HL-60 (cell line): ENCODE results near the gene LRRN2.

Source experiments
- POLR2AphosphoS5 ChIP-seq: IDR thresholded peaks from 2 replicates; pipeline ENCODE4 v1.6.1; 2012; ENCODE audit warnings: low read depth
- TF ChIP-seq, protein P1 (sequence below): IDR thresholded peaks from one replicate; pipeline ENCODE4 v1.5.1; 2011; ENCODE audit warnings: low read length, control low read depth, inconsistent platforms; ENCODE audit not compliant: insufficient read depth

DNA sequence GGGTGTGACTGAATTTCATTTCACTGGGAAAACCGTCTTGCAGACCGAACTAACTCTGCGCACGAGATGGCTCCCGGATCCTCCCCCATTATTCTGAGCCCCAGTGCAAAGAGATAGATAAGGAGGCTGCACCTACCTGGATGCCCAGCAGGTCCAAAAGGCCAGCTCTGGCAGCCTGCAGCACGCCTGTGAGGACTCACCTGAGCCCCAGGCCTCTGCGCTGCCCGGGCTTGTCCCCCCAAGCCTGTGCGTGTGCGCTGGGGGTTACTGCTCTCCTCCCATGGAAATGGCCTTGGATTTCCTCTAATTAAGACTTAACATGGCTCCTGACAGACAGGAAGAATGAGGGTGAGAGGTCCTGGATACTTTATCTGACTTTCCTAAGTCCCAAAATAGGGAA lies 85.9 kb downstream of the LRRN2 start:
- TF ChIP-seq, protein P1, sequence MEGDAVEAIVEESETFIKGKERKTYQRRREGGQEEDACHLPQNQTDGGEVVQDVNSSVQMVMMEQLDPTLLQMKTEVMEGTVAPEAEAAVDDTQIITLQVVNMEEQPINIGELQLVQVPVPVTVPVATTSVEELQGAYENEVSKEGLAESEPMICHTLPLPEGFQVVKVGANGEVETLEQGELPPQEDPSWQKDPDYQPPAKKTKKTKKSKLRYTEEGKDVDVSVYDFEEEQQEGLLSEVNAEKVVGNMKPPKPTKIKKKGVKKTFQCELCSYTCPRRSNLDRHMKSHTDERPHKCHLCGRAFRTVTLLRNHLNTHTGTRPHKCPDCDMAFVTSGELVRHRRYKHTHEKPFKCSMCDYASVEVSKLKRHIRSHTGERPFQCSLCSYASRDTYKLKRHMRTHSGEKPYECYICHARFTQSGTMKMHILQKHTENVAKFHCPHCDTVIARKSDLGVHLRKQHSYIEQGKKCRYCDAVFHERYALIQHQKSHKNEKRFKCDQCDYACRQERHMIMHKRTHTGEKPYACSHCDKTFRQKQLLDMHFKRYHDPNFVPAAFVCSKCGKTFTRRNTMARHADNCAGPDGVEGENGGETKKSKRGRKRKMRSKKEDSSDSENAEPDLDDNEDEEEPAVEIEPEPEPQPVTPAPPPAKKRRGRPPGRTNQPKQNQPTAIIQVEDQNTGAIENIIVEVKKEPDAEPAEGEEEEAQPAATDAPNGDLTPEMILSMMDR = no peak
- TF ChIP-seq POLR2AphosphoS5 = no peak
